PC-9 (cell line): ENCODE results near the gene FANCL. TPM values are rescaled to one million over a fixed set of nuclear protein-coding genes. Genes with fewer than 3 reads are reported as not detected.

Experiments
- BruUV-seq: library from RNA; stranded (reverse); fragments of 400-500 nt; replicated peaks from 2 replicates; lab custom pipeline; 2021; lab: Mats Ljungman, UMichigan
- CTCF ChIA-PET: fragments of 300-600 bp; sonication (Branson Sonifier 250); formaldehyde crosslinking; loops from one replicate; lab custom pipeline; 2022; ENCODE audit warnings: antibody characterized with exemption; lab: Charles Lee
- POLR2A ChIA-PET: fragments of 300-600 bp; sonication (Branson Sonifier 250); formaldehyde crosslinking; loops from one replicate; lab custom pipeline; 2022; ENCODE audit warnings: antibody characterized with exemption; ENCODE audit not compliant: unreplicated experiment; lab: Charles Lee
- DNase-seq, 2 experiments: peaks; one replicate each; pipeline versions ENCODE4 v3.0.0 to v3.0.0-alpha.2; 2015 to 2022; ENCODE audit warnings: mixed read lengths in 1 of 2
- H2AFZ ChIP-seq: fragments of 200-600 bp; sonication (generic); 2 replicates; pipeline ENCODE4 v1.8.1; 2017; ENCODE audit warnings: antibody characterized with exemption
- H3F3A ChIP-seq: fragments of 200-600 bp; sonication (generic); 2 replicates; pipeline ENCODE4 v1.8.1; 2017; ENCODE audit warnings: antibody characterized with exemption, mild to moderate bottlenecking, low read depth; ENCODE audit not compliant: insufficient read depth
- H3K27ac ChIP-seq: fragments of 200-600 bp; sonication (generic); 2 replicates; pipeline ENCODE4 v1.6.1; 2016; ENCODE audit warnings: mixed run types
- H3K27me3 ChIP-seq: fragments of 200-600 bp; sonication (generic); 2 replicates; pipeline ENCODE4 v1.6.1; 2016; ENCODE audit warnings: low read depth, mixed run types; ENCODE audit not compliant: insufficient read depth
- H3K36me3 ChIP-seq: fragments of 200-600 bp; sonication (generic); 2 replicates; pipeline ENCODE4 v1.6.1; 2016; ENCODE audit warnings: low read depth, mixed run types
- H3K4me1 ChIP-seq: fragments of 200-600 bp; sonication (generic); replicated peaks from 2 replicates; pipeline ENCODE4 v1.6.1; 2016; ENCODE audit warnings: mixed run types; ENCODE audit not compliant: insufficient read depth
- H3K4me2 ChIP-seq: fragments of 200-600 bp; sonication (generic); 2 replicates; pipeline ENCODE4 v1.6.1; 2017; ENCODE audit warnings: mixed run types
- H3K4me3 ChIP-seq: fragments of 200-600 bp; sonication (generic); 2 replicates; pipeline ENCODE4 v1.6.1; 2016; ENCODE audit warnings: mixed run types
- H3K79me2 ChIP-seq: fragments of 200-600 bp; sonication (generic); 2 replicates; pipeline ENCODE4 v1.6.1; 2017; ENCODE audit warnings: low read depth, mixed run types
- H3K9me2 ChIP-seq: fragments of 200-600 bp; sonication (generic); 2 replicates; pipeline ENCODE4 v1.8.1; 2017; ENCODE audit warnings: mild to moderate bottlenecking; ENCODE audit not compliant: insufficient read depth
- H3K9me3 ChIP-seq: fragments of 200-600 bp; sonication (generic); 2 replicates; pipeline ENCODE4 v1.8.1; 2016; ENCODE audit warnings: low read depth; ENCODE audit not compliant: insufficient read depth
- H4K20me1 ChIP-seq: fragments of 200-600 bp; sonication (generic); 2 replicates; pipeline ENCODE4 v1.8.1; 2017; ENCODE audit not compliant: insufficient read depth
- EZH2 ChIP-seq: fragments of 200-600 bp; sonication (generic); IDR thresholded peaks from 2 replicates; pipeline ENCODE4 v1.8.0; 2017; ENCODE audit warnings: antibody characterized with exemption, low read depth
- intact Hi-C: fragments of 100-400 bp; cut with micrococcal nuclease; formaldehyde crosslinking; loops from one replicate; pipeline ENCODE4 v1.10.0; 2022; ENCODE audit not compliant: unreplicated experiment
- total RNA-seq: library from RNA; stranded (reverse); gene quantifications from 2 replicates; pipeline ENCODE4 v1.2.3, GENCODE V29; 2021
- TF ChIP-seq, protein P1 (sequence below): fragments of 200-600 bp; sonication (generic); conservative IDR thresholded peaks from 2 replicates; pipeline ENCODE4 v1.6.1; 2017; ENCODE audit warnings: mixed run types, antibody characterized with exemption, mild to moderate bottlenecking, moderate library complexity

Gene FANCL
- total RNA-seq, 1 experiment from 2014 or later: 51.8 TPM

DNA sequence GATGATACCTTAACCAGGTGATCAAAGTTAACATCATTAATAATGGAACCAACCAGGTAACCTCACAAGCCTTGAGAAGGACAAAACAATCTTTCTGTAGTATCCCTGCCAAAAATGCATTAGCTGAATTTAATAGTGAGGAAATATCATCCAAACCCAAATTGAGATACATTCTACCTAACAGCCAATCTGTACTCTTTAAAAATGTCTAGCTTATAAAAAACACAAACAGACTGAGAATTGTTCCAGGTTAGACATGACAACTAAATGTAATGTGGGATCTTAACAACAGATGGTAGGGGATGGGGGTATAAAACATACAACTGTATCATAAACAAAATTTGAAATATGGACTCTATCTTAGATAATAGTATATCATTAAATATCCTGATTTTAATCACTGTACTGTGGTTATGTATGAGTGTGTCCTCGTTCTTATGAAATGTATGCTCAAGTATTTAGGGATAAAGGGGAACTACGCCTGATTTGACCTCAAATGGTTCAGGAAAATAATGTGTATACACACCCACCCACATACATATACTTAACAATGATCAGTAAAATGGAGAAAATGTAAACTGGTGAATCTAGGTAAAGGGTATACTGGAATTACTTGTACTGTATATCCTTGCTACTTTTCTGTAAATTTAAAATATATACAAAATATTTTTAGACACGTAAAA is 1.7 kb downstream of the FANCL start:
- Histone ChIP-seq H3K9me2 (no peaks in the 10 kb centered on the region), H3K79me2 (peaks cover 64% of the 10 kb centered on the region), H3K9me3 (peaks cover 15% of the 10 kb centered on the region), H3K27me3 (no peaks in the 10 kb centered on the region), H3F3A (no peaks in the 10 kb centered on the region), H3K27ac (no peak overlapping the region), H3K4me2 (peak overlapping the region; percentile 93), H3K4me1 (peaks cover 23% of the 10 kb centered on the region), H3K4me3 (peak overlapping the region; percentile 94; the same call in 1 of the 2 replicates), H3K36me3 (peaks cover 5% of the 10 kb centered on the region; the same call in 1 of the 2 replicates), H2AFZ (no peak overlapping the region), H4K20me1 (no peaks in the 10 kb centered on the region)
- TF ChIP-seq EZH2: no peak
- TF ChIP-seq, protein P1, sequence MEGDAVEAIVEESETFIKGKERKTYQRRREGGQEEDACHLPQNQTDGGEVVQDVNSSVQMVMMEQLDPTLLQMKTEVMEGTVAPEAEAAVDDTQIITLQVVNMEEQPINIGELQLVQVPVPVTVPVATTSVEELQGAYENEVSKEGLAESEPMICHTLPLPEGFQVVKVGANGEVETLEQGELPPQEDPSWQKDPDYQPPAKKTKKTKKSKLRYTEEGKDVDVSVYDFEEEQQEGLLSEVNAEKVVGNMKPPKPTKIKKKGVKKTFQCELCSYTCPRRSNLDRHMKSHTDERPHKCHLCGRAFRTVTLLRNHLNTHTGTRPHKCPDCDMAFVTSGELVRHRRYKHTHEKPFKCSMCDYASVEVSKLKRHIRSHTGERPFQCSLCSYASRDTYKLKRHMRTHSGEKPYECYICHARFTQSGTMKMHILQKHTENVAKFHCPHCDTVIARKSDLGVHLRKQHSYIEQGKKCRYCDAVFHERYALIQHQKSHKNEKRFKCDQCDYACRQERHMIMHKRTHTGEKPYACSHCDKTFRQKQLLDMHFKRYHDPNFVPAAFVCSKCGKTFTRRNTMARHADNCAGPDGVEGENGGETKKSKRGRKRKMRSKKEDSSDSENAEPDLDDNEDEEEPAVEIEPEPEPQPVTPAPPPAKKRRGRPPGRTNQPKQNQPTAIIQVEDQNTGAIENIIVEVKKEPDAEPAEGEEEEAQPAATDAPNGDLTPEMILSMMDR: no peak
- ChIA-PET CTCF (no interaction called here), POLR2A (no interaction called here)
- intact Hi-C loops: no loop called here
- no peak for DNase-seq
- BruUV-seq: no TSS peak

DNA sequence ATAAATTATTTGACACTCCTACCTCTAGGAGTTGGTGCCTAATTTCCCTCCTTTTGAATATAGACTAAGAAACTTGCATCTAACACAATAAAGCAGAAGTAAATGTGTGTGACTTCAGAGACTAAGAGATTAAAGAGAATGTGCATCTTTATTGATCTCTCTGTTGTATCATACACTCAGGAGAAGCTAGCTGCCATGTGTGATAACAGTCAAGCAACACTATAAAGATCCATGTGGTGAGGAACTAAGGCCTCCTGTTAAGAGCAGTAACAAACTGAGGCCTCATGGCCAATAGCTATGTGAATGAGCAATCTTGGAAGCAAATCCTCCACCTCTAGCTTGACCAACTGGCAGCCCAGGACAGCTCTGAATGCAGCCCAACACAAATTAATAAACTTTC is 3.4 kb downstream of the FANCL start:
- no peaks in the 10 kb centered on the region for H4K20me1 ChIP-seq
- no peaks in the 10 kb centered on the region for H3F3A ChIP-seq
- H3K4me1 ChIP-seq: peaks cover 23% of the 10 kb centered on the region
- peaks cover 80% of the 10 kb centered on the region for H3K79me2 ChIP-seq
- no peaks in the 10 kb centered on the region for H3K9me2 ChIP-seq
- DNase-seq: no peak
- no TSS peak for BruUV-seq
- H3K4me2 ChIP-seq: no peak overlapping the region
- no peak for TF ChIP-seq EZH2
- TF ChIP-seq, protein P1: no peak
- no peak overlapping the region for H3K27ac ChIP-seq
- no peak overlapping the region for H3K4me3 ChIP-seq
- intact Hi-C loops: no loop called here
- no peaks in the 10 kb centered on the region for H3K27me3 ChIP-seq
- ChIA-PET CTCF (no interaction called here), POLR2A (no interaction called here)
- H2AFZ ChIP-seq: no peak overlapping the region
- peaks cover 5% of the 10 kb centered on the region; the same call in 1 of the 2 replicates for H3K36me3 ChIP-seq
- peaks cover 15% of the 10 kb centered on the region for H3K9me3 ChIP-seq

DNA sequence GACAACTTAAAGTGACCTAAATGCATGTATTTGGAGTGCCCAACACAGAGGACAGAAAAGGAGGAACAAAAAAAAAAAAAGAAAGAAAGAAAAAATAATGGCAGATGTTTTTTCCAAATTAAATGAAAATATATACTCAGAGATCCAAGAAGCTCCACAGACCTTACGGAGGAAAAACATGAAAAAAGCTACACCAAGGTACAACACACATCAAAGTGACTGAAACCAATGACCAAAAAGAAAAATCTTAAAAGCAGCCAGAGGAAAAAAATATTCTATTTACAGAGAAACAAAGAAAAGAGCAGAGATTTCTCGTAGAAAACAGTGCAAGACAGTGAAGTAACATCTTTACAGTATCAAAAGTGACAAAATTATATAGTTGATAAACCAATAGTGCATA is 5.1 kb downstream of the FANCL start:
- Histone ChIP-seq H3K27ac (no peak overlapping the region), H3K36me3 (peaks cover 5% of the 10 kb centered on the region; the same call in 1 of the 2 replicates), H3K27me3 (no peaks in the 10 kb centered on the region), H3K9me3 (peaks cover 15% of the 10 kb centered on the region), H3K4me3 (no peak overlapping the region), H3K4me1 (peaks cover 23% of the 10 kb centered on the region), H3K9me2 (no peaks in the 10 kb centered on the region), H3K4me2 (no peak overlapping the region), H2AFZ (no peak overlapping the region), H3F3A (no peaks in the 10 kb centered on the region), H3K79me2 (peaks cover 97% of the 10 kb centered on the region), H4K20me1 (no peaks in the 10 kb centered on the region)
- no peak for DNase-seq
- intact Hi-C loops: no loop called here
- ChIA-PET POLR2A (no interaction called here), CTCF (no interaction called here)
- TF ChIP-seq, protein P1: no peak
- TF ChIP-seq EZH2: no peak
- BruUV-seq: no TSS peak
